Stimulated activated CD4-positive, alpha-beta T cell treated with anti-CD3 and anti-CD28 coated beads, TNF-alpha, amount 100 ng/mL, for 1 hour (primary cell): Measurements from ENCODE around the gene LIN54.
"Not testable (repeated sequence)": the region's sequence is repeated elsewhere in the genome, so short reads cannot be mapped to it uniquely, and the experiment has no call there.

Source experiments
- DNase-seq, 3 donors: peaks; one replicate each; pipeline ENCODE4 v3.0.0-alpha.2; 2020; ENCODE audit warnings: low read depth in 3 of 3, low spot score in 1 of 3

LIN54 gene

DNA sequence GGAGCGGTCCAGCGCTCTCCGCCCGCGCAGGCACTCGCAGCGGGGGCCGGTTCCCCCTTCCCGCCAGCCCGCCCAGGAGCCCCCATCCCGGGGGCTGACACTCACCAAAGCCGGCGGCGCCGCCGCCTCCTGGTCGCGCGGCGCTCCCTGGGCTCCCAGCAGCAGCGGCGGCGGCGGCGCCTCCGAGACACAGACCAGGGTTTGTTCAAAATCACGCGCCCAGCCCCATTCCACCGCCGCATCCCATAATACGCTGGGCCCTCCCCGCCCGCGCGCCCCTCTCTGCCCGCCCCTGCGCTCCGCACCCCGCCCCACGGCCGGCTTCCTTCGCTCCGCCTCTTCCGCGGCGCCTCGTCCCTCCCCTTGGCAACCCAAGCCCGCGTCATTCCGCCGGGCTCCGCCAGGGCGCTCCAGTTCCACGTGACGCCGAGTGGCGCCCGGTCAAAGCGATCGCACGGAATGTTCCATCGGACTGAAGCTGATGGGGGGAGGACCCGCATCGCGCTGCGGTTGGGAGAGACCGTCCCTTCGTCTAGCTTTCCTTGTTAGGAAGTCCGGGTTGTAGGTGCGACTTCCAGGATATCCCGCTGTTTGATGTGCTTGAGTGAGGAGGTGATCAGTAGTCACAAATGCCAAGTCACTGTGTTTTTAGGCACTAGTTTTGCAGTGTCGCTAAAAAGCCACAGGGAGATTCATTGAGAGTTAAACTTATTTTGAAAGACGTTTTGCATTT, 2.2 kb upstream of the LIN54 start:
- DNase-seq: peak; percentile 88 to 96 (median 94)

DNA sequence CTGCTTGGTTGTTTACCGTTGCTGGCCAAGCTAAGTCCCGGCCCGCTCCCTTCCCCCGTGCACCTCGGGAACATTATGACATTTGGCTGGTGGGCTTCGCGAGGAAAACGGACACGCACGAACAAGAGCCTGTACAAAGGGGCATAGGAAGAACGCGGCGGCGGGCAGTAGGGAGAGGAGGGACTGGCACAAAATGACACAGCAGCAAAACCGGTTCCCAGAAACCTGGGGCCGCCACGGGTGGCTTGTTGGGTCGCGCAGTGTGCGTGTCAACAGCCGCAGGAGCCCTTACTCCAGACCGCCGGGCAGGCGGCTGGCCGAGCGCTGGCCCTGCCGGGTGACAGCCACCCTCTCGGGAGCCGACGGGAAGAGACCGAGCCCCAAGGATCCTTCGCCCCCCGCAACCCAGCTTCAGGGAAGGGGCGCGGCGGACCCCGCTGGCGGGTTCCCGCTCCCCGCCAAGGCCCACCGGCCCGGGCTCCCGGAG, 1.6 kb upstream of the LIN54 start:
- peak in 1 of 3 donors; percentile 21 for DNase-seq

DNA sequence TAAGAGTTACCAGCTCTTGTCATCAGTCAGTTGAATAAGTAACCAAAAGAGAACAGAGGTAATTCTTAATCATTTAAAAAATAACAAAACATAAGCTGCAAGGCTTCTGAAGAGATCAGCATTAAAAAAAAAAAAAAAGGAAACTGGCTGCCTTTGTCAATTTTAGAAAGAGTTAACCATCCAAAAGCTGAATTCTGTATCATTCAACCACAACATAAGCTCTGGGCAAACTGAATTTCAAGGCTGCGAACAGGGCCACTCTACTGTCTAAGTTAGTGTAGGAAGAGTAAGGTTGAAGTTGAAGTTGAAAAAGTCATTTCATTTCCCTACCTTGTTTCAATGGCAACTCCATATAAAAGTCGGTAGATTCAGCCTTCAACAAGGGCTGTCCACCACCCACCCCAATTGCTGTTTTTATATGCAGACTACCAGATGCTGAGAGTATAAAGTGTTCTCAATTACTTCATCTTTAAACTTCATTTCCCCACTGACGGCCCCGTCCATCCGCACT, 1.1 kb upstream of the LIN54 start:
- no peak for DNase-seq

DNA sequence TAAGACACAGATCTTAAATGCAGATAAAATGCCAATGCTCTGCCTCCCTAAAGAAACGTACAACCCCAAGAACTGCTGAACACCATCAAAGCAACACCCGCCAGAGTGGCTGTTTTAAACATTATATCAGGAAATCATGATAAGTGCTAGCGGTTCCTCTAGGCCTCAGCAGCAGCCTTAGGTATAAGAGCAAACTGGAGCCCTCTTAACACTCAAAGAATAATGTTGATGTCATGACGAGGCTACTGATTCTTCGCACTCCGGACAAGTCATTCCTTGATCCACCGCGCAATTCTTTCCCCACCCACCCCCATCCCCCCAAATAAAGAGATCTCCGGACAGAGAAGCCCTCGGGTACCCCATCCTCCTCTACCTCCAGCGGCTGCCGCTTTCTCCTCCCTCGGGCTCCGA, 507 bp downstream of the LIN54 start:
- DNase-seq: no peak

DNA sequence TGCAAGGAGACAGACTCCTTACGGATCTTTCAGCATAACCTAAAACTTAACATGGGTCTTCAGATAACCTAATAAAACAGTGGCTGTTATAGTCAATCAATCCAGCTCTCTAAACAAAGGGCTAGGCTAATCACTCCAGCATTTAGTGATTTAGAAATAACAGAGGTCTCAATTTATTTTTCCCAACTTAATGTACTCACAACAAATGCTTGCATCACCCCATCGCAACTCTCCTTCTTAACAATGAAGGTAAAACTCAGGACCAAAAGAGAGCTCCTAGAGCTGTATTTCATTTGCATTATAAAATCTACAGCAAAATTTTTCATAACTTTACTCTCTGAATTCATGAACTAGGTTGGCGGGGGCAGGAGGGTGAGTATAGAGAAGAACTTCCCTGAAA, 1.1 kb downstream of the LIN54 start:
- no peak for DNase-seq

DNA sequence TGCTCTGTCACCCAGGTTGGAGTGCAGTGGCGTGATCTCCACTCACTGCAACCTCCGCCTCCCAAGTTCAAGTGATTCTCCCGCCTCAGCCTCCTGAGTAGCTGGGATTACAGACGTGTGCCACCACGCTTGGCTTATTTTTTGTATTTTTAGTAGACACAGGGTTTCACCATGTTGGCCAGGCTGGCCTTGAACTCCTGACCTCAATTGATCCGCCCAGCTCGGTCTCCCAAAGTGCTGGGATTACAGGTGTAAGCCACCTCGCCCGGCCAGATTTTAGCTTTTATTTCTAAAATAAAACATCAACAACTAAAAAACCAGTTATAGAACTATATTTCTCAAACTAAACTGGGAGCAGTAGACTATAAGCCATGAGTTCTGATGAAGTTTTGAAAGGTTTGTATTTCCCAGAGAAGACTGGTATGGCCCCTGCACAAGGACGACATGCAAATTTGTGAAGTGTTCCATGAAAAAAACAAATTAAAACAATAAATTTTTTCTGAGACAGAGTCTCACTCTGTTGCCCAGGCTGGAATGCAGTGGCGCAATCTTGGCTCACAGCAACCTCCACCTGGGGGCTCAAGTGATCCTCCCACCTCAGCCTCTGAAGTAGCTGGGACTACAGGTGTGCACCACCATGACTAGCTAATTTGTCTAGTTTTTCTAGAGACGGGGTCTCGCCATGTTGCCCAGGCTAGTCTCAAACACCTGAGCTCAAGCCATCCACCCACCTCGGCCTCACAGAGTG, 7.4 kb downstream of the LIN54 start:
- DNase-seq: not testable (repeated sequence)

DNA sequence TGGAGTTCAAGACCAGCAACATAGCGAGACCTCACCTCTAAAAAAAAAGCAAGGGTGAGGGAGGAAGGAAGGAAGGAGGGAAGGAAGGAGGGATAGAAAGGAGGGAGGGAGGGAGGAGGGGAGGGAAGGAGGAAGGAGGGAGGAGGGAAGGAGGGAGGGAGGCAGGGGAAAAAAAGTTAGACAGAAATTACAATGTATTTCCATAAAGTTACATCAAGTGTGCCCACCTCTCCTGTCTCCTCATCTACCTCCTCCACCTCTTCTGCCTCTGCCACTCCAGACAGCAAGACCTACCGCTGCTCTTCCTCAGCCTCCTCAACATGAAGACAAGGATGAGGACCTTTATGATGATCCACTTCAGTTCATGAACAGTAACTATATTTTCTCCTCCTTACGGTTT, 8.3 kb downstream of the LIN54 start:
- no peak for DNase-seq

DNA sequence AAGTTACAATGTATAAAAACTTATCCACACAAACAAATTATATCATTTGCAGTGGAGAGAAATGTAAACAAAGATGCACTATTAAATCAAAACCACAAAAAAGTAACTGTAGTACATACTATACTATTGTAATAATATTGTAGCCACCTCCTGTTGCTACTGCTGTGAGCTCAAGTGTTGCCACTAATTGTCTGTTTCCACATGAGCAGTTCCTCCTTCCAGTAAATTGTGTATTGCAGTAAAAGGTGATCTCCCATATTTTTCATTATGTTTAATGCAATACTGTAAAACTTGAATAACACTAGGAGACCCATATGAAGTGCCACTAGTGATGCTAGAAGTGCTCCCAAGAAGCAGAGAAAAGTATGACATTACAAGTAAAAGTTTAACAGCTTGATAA, 11.7 kb downstream of the LIN54 start:
- DNase-seq: no peak

DNA sequence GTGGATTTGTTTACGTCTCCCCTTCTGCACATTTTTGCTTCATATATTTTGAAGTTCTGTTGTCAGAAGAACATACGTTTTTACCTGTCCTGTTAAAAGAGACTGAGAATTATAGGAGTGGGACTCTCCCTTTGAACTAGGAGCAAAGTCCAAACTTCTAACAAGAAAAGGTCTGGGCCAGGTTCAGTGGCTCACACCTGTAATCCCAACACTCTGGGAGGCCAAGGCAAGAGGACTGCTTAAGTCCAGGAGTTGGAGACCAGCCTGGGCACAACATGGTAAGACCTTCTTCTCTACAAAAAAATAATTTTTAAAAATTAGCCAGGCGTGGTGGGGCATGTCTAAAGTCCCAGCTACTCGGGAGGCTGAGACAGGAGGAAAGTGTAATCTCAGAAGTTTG, 15.8 kb downstream of the LIN54 start:
- DNase-seq: no peak

DNA sequence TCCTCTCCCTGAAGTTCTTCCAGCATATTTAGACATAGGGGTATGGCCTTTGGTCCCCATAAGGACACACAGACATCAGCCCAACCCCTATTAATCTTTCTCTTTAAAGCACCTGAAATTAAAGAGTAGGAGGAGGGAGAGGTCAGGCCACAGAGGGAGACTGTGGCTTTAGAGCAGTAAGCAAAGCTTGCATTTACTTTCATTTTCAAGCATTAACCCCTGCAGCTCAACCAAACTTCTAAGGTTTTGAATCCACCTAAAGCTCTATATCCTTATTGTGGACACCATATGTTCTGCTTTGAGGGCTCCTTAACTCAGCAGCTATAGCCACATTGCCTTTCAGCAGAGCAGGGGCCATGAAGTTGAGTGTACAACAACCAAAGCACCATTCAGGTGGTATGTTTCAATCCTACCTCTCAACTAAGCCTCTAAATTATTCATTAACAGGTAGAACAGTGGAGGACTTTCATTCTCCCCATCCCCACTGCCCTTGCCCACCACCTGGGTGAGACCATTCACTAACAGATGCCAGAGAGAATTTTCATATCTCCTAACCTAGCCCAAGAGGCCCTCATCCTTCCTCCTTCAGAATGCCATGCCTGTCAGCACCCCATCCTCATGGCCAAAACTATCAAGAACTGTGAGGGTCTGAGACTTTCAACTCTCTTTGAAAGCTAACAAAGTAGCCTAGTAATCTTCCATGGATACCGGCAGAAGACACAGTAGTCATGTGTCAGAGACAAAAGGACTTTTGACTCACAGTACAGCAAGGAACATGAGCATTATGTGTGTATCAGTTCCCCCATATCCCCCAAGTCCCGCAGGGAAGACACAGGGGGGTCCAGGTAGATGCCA, 20.8 kb downstream of the LIN54 start:
- no peak for DNase-seq

DNA sequence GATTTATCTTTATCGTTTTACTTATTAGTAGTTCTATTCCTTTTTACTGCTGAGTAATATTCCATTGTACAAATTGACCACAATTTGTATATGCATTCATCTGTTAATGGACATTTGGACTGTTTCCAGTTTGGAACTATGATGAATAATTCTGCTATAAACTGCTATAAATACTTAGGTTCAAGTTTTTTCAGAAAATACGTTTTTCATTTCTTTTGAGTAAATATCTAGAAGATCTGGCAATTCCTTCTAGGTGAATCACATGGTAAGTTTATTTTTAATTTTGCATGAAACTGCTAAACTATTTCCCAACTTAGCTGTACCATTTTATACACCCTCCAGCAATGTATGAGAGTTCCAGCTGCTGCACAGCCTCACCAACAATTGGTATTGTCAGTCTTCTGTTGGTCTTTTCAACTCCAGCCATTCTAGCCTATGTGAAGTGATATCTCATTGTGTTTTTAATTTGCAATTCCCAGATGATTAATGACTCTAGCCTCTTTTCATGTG, 22.2 kb downstream of the LIN54 start:
- no peak for DNase-seq

DNA sequence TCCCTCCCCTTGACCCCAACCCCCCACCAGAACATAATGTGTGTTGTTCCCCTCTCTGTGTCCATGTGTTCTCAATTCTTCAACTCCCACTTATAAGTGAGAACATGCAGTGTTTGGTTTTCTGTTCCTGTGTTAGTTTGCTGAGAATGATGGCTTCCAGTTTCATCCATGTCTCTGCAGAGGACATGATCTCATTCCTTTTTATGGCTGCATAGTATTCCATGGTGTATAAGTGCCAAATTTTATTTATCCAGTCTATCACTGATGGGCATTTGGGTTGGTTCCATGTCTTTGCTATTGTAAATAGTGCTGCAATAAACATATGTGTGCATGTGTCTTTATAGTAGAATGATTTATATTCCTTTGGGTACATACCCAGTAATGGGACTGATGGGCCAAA, 23.1 kb downstream of the LIN54 start:
- not testable (repeated sequence) for DNase-seq

DNA sequence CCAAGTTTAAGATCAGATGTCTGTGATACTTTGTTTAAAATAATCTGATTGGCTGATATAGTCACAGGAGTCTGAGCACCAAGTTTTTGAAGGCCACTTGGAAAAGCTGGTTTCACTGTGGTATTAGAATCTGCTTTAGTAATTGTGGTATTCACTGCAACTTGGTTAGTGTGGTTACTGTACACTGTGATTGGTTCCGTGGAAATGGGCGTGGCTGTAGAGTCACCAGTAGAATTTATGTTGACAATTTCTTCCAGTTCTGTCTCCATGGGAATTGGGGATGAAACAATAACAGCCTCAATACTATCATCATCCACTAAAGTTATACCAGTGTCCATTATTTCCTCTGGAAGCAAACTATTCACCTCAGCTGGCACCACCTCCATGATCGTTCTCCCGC, 26.2 kb downstream of the LIN54 start:
- no peak for DNase-seq

DNA sequence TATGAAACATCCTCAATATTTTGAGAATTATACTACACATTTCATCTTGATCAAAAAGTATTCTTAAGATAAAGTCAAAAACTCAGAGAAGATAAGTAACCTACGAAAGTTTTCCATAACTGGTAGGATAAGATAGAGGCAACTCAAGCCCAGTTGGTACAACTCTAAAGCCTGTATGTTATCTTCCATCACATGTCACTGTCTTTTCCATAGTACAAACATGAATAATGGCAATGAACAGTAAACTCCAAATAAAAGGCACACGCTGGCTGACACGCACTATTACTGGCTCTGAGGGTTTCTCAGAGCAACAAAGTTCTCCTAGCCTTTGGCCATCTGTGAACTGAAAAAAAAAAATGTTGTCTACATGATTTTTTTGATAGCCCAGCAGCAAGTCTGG, 27.2 kb downstream of the LIN54 start:
- no peak for DNase-seq

DNA sequence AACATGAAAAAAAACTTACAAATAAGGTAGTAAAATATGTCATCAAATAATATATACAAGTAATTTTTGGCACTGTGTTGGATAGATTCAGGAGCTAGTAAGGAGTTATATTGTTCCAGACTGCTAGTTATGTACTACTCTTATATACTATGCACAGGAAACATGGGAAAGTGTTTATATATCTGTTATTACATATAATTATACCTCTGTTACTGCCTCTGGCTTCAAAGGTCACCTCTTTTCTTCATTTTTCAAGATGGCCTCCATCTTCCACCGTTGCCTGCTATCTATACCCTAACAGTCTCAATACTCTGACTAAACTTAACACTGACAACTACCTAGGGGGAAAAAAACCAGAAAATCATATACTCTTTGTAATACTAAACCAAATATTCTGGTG, 29.5 kb downstream of the LIN54 start:
- no peak for DNase-seq

DNA sequence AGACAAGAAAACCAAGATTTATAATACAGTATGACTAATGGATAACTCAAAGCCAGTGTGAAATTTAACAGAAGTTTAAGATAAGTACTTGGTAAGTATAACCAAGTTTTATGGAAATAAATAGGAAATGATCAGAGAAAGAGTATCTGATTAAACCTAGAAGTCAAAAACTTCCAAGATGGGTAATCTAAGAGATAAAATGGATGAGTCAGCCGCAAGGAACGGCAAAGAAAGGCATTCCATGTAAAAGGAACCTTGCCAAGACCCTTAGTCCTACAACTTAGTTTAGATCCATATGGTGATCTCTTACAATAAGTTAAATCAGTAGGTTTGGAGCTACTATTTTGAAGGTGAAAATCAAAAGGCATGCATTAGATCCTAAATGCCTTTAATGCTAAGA, 34.8 kb downstream of the LIN54 start:
- no peak for DNase-seq

DNA sequence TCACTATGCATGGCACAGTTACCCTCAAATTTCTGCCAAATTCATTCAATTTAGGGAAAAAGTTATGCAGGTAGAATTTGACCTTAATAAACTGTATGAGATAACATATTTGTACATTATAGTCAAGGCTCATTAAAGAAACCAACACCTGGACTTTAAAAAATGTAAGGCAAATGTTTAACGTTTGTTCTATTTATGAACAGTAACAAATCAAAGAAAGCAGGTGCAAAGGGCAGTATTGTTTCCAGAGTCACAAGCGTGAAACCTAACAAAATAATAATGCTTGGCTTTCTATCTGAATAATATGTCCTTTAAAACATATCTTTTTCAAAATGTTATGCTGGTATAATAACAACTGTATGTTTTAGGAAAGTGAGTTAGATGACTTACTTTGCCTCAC, 41.2 kb downstream of the LIN54 start:
- no peak for DNase-seq

DNA sequence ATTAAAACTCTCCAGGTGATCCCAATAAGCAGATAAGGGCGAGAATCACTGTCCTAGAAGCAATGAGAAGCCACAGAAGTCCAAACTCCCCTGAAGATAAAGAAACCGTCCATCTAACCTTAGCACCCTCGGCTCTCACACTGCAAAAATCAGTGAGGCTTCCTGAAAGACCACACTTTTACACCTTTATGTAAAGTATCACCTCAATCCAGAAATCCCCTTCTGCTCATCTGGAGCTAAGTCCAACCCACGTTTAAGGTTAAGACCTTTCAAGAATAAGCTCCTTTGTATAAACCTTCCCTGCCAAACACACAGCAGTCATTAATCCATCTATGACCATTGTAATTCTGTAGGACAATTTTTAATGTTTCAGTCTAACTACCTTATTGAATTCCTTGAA, 41.7 kb downstream of the LIN54 start:
- DNase-seq: no peak

DNA sequence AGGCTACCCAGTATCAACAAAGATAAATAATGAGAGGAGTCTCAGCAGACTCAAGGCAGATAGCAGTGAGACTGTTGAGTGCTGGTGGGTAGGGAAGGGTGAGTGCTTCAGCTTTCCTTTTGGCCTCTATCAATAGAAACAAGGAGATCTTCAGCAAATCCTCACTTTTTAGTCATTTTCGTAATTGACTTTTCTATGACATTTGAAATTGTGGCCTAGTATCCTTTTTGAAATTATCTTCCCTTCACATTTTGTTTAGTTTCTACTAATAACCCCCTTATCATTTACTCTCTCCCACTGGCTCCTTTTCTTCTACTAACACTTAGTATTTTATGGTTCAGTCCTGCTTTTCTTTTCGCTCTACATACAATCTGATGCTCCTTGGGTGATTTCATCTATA, 44.9 kb downstream of the LIN54 start:
- DNase-seq: no peak

DNA sequence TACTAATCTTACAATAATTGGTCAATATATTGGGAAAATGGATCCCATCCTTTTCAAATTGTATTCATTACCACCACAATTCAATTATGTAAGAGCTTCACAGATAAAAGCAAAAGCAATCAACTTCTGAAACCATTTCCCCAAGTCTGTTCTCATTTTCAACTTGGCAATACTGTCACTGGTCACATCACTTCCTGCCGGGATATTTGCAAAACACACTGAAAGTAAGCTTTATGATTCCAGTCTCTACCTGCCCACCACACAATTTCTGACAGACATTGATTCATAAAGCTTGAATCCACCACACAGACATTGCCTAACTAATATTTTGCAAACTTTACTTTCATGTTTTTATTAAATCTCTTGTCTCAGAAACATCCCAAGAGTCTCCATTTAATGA, 53.6 kb downstream of the LIN54 start:
- no peak for DNase-seq

DNA sequence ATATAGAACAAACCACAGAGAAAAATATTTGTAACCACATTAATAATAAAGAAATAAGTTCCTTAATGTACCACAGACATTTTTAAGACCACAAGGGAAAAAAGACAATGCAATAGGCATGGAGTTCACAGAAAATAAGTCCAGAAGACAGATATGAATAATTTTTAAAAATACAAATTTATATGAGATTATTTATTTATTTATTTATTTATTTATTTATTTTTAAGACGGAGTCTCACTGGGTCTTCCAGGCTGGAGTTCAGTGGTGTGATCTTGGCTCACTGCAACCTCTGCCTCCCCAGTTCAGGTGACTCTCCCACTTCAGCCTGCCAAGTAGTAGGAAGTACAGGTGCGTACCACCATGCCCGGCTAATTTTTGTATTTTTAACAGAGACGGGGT, 56.4 kb downstream of the LIN54 start:
- DNase-seq: no peak
